DMS53 (cell line): ENCODE measurements around the gene GALNT2.
A peak's percentile ranks its signal among the peaks of the same experiment; 100 is the strongest.

Experiments
- DNase-seq: peaks from one replicate; lab custom pipeline; 2025; lab: John Stamatoyannopoulos, UW

GALNT2 gene

DNA sequence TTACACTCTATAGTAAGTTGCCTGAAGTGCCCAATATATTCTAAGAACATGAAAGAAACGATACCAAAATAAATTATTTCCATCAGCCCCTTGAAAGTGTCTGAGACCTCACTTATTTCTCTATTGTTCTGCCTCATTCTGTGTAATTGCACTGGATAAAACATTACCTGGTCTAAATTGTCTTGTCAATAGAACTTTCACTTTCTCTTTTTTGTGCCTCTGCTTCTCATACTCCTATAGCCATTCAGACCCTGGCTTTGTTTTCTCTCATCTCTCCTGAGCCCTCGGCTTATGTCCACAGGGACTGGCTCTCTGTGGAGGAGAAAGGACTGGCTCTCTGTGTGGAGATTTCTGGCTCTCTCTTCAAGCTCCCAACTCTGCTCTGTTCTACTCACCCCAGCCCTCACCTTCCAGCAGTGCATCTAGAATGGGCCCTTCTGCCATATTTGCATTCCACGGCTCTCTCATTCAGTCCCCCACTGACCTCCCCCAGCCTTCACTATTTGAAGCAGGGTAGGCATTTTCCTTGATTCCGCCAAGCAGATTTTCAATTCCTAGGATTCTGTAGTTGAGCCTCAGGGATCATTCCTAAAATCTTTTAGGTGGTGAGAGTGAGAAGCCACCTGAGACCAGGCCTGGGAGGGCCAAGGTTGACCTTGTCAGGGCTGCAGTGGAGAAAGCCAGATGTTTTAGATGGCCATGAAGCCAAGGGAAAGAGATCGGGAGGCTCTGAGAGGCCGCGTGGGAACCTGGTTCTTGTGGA, 15.9 kb upstream of the GALNT2 start:
- no peak for DNase-seq

DNA sequence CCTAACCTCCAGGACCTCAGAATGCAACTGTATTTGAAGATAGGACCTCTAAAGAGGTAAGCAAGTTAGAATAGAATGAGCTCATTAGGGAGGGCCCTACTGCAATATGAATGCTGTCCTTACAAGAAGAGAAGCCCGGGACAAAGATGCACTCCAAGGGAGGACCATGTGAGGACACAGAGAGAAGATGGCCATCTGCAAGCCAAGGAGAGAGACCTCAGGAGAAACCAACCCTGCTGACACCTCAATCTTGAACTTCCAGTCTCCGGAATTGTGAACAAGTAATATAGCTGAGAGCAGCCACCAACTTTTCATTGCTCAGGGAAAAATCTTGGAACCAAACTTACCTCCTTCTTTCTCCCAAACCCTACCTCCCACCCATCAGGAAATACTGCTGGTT, 15.0 kb upstream of the GALNT2 start:
- DNase-seq = no peak

DNA sequence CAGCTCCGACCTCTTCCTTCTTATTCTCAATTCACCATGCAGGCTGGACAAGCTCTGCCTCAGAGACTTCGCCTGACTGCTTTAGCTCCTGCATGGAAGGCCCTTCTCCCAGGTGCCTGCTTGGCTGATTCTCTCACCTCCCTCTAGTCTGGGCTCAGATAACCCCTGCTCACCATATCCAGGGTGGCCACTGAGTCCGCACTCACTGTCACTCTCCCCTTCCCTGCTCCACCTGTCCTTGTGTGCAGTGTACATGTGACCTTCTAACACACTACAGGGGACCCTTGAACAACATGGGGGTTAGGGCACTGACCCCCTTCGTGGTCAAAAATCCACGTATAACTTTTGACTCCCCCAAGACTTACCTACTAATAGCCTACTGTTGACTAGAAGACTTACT, 14.4 kb upstream of the GALNT2 start:
- DNase-seq = no peak

DNA sequence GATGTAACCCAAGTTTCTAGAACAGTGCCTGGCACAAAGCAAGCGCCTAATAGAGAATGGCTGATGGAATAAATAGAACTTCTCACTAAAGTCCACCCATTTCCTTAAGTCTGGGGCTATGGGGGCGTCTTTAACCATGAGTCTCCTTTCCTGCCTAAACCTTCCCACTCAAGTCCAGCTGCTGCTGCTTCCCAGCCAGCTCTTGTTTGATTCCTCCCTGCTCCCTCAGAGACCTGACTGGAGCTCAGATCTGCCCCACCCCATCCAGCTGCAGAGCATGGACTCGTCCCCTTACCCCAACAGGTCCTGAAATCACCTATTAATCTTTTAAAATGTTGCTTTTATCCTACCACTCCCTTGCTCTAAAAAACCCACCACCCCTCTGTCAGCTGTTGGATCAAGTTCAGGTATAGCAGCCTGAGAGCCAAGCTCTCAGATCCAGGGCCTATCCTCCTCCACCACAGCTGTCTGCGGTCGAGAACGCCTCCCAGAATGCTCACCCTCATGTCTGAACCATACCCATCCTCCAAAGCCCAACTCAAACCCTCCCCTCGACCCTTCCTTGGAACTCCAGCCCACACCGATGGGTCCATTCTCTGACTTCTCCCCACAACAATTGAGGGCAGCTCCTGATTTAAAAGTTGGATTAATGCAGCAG, 12.8 kb upstream of the GALNT2 start:
- no peak for DNase-seq

DNA sequence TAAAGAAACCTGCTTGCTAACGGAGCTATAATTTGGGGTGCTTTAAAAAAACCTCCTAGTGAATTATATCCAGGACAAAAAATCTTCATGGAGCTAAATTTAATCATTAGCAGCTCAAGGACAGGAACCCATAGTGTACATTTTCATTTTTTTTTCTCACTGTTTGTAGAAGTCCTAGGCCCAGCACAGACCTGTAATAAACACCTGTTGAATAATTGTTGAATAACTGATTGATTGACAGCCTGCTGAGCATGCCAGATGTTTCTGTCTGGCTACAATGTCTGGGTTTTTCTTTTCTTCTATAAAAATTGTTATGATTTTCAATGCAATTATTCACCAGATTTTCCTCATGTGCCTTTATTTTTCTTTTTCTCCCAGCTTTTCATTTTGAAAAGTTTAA, 10.9 kb upstream of the GALNT2 start:
- peak; percentile 16 for DNase-seq

DNA sequence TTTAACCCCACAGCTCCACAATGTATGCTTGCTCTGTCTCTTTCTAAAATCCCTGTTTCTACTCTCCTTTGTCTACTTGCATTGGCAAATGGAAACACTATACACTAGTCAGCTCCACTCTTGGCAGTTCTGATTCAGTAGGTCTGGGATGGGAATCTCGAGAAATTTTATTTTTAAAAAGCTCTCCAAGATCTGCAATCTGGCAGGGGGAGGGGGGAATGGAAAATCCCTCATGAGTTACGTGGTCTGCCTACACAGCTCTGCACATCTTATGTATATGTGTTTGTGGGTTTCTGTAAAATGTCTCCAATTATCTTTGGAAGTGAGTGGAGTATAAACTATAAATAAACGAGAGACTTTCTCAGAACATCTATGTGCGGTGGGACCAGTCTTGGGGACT, 9.9 kb upstream of the GALNT2 start:
- no peak for DNase-seq

DNA sequence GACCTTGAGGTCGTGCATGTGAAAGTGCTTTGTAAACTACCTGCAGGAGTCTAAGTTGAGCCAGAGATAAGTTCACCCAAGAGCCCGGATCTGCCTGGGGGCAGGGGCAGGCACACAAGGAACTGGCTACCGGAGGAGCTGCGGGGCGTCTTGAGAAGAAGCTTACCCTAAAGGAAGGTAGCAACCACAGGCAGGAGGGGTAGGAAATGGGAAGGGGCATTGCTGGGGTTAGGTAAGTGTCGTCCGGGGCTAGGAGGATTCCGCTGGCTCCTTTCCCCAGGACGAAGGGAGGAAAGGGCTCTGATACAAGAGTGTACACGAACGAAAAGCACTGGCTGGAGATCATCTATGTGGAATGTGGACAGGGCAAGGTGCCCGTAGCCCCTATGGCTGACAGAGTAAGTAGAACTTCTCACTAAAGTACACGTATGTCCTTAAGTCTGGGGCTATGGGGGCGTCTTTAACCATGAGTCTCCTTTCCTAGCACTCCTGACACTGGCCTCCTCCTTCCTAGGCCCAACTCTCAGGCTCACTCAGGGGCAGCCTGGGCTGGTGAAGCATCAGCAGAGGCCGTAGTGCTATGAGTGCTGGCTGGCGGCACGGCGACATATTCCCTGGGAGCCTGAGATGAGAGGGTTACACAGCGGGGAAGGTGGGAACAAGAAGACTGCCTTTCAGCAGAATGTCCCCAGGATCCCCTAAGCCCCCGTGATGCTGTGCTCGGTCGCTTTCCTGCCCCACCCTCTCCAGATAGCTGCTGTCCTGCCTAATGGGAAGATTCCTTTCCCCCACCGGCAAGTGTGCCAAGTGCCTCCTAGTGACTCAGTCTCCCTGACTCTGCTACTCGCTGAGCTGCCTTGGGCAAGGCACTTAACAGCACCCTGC, 9.1 kb upstream of the GALNT2 start:
- no peak for DNase-seq

DNA sequence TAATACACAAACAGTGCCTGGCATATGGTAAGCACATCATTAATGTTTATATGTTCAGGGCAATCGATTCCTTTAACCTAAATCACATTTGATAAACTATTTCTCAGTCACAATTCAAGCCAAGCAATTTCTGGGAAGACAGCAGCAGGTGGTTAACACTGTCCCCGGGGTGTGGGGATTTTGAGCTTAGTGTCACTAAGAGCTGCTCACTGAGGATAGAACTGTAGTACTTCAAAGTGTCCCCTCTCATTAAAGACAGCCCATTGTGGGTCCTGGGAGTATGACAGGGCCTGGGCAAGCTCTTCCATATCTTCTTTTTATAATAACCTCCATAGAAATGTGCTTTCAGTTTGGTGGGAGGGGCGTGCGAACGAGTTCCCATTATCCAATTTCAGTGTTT, 8.4 kb upstream of the GALNT2 start:
- no peak for DNase-seq

DNA sequence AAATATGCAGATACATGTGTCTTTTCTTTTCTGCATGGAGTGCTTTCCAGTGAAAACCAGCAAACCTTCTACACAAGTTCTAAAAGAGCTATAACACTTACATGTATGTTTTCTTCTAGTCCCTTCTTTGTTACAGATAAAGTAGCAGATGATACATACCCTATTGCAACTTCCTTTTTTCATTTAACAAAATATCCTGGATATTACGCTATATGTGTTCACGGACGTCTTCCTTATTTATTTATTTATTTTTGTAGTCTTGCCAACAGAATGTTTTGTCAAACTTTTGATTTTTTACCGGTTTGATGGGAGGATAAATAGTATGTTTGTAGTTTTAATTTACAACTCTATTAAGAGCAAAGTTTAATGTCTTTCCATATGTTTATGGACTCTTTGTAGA, 5.2 kb upstream of the GALNT2 start:
- no peak for DNase-seq

DNA sequence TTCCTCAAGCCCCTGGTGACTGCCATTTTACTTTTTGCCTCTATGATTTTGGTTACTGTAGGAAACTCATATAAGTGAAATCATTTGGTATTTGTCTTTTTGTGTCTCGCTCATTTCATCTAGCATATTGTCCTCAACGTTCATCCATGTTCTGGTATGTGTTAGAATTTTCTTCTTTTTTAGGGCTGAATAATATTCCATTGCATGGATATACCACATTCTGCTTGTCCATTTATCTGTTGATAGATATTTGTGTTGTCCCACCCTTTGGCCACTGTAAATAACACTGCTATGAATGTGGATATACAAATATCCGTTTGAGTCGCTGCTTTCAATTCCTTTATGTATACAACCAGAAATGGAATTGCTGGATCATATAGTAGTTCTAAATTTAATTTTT, 4.5 kb upstream of the GALNT2 start:
- no peak for DNase-seq

DNA sequence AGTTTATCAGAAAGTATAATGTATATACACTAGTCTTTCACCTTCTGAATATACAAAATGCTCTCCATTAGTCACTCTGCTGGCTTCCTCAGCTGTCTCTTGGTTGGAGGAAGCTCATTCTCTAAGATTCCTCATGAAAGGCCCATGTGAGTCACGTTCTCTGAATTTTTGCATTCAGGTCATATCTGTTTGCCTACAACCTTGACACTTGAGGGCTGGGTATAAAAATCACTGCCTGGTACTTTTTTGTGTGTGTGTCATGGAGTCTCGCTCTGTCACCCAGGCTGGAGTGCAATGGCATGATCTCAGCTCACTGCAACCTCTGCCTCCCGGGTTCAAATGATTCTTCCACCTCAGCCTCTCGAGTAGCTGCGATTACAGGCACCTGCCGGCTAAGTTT, 2.8 kb upstream of the GALNT2 start:
- no peak for DNase-seq

DNA sequence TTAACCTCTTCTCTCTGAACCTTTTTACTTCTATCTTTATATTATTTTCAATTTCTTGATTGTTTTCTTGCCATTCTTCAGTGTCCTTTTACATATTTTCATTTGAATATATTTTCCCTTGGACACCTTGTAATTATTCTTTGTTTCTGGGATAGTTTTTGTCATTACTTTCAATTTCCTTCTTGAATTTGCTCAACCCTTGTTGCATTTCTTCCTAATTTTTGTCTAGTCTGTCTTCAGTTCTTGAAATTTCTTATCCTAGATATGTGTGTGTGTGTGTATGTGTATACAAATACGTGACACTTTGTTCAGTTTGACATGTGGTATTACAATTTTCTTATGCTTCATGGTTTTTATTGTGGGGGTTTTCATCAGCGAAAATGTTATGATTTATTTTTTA, 1.9 kb upstream of the GALNT2 start:
- no peak for DNase-seq

DNA sequence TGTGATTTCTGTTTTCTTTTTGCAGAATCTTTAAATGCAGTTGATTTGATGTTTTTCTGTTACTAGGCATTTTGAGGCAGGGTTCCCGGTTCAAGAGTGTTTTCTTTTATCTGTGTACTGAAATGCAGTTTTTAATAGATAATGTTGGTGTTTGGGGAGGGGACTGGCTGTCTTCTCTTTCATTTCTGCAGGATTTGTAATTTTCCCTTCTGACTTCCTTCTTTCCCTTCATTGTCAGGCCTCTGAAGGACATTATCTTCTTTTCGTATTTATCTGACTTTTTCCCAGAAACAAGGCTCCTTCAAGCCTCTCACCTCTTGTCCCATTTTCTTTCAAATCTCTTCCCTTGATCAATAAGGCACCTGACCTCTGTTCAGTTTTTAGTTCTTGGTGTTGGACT, 1.5 kb upstream of the GALNT2 start:
- no peak for DNase-seq

DNA sequence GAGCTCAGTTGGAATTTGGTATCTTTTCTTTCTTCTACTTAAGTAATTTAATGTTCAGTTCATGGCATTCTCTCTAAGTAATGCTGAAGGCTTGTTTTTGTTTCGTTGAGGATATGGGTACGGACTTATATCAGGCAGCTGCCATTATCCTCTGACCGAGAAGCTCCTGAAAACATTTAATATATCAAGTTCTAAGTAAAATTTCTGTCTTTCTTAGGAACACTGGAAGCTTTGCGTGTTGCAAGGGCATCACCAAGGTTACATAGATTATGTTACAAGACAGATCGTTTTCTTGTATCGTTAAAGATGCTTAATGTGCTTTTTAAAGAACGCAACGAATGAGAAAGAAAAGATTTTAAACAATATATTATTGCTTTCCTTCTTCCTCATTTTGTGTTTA, 1.0 kb upstream of the GALNT2 start:
- DNase-seq = peak; percentile 45

DNA sequence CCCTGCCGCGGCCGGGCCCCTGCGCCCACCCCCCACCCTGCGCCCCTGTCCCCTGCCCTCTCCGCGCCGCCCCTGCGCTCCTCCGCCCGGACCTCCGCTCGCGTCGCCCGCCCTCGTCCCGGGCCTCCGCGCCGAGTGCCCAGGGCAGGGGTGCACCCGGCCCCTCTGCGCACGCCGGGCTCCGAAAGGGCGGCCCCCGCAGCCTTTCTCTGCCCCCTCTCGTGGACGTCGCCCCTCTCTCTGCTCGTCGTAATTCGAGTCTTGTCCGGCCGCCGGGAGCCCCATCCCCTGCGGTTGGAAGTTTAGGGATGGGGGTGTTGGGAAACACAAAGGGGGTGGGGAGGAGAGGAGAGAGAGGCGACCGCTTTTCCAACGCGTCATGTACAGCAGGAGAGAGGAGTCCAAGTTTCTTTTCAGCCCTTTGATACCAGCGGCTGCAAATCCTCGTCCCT, 407 bp downstream of the GALNT2 start:
- peak; percentile 62 for DNase-seq

DNA sequence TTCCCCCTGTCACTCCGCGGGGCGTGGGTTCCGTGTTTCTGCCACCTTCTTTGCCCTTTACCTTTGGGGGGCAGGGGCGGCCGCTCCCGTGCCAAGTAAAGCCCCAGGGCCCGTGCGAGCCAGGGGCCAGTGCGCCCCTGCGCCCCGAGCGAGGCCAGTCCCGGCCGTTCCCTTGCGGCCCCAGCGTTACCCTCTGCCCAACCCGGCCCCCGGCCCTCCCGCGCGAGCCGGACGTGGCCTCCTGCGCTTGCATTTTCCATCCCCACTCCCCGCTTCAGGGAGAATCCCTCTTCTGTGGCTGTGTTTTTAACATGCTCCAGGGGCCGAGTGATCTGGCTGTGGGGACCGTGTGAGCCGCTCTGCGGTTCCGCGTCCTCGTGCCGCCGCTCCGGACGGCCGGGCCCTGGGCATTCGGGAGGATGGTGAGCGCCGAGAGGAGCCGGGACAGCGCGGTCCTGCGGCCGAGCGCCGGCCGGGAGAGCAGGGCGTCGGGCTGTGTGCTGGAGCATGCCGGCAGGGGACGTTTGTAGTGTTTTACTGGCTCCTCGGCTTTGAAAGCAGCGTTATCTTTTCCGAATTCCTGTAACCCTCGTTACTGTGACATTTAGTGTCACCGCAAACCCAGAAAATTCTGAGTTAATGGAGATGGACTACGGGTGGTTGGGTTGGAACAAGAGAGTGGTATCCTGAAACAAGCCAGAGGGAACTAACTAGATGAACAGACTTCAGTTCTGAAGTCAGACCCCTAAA, 1.0 kb downstream of the GALNT2 start:
- DNase-seq = peak; percentile 62

DNA sequence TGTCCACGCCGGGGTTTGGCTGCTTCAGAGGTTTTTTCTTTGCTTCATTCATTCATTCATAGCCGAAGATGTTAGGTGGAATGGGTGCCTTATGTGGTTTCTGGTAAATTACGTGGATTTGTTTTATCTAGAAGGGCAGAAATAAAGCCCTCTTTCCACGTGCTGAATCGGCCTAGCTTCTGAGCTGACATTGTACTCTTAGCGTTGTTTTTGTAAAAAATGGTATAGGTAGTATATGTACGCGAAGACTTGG, 1.5 kb downstream of the GALNT2 start:
- no peak for DNase-seq

DNA sequence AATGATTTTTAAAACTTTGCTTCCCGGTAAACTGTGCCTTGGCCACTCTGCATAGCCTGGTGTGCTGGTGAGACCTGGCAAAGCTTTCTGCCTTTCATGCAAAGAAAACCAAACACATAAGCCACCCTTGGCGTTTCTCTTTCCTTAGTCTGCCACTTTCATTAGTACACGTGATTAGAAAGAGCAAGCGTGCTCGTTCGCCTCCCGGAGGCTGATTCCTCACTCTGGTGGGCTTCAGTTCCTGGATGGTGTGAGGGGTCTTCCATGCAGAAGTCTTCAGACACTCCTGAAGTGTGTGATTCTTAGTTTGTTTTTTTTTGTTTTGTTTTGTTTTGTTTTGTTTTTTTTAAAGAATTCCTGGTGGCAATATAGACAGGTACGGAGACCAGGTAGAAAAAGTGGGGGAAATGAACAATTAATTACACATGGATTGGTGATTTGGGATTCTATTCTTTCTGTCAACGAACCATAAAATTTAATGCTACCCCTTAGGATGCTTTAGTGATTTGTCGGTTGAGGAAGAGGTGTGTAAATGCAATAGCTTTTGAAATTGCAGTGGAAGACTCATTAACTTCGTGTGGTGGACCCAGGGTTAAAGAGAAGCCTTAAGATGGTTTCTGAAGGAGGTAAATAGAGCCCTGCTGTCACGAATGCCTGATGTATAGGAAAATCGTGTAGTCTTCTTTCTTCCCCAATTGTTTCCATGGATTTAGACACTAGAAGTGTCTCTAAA, 2.1 kb downstream of the GALNT2 start:
- no peak for DNase-seq

DNA sequence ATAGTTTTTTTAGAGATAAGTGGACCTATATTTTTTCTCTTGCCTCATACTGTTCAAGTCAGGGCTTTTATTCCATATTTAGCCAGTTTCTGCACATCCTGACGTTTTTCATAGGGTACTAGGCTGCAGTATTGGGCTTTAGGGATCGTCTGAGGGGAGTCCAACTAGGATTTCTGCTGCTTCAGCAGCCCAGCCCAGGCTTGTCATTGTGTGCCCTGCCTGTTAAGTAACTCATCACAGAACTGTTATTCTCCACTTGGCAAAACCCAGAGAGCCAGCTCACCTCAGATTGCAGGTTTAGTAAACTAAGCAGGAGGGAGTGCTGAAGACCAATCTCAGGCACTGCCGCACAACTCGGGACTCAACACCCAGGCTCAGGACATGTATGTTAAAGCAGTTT, 2.8 kb downstream of the GALNT2 start:
- no peak for DNase-seq

DNA sequence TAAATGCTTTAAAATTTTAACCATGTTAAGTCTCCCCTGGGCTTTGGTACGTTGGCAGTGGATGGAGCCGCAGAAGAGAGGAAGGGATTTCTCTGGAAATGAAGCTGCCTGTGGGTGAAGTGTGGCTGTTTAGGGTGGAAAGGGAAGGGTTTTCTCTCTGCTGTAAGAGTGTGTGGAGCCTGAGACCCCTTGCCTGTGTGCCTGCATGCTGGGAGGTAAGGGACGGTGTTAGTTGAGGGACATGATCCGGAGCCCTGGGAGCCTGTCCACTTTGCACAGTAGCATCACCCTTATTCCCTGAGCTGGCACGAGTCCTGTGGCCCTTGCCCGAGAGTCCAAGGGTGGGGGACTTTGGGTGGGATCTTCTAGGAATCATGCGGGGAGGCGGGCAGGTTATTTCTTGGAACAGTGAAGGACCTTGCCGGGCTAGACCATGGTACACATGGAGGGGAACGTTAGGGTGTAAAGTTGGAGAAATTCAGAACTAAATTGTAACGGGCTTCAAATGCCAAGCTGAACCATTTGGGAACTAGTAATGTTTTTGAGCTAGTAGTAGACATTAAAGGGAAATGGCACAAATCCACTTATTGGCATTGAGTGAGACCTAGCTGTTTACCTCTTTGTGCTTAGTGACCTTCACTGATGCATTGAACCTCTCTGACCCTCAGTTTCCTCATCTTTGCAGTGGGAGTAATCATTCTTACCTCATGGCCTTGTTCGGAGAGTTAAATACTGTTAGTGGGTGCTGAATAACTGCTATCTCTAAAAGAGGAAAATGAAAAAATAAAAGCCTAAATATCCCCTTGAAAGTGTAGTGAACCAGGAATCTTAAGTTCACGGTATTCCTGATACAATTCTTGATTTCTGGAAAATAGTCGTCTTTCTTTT, 3.5 kb downstream of the GALNT2 start:
- DNase-seq = no peak

DNA sequence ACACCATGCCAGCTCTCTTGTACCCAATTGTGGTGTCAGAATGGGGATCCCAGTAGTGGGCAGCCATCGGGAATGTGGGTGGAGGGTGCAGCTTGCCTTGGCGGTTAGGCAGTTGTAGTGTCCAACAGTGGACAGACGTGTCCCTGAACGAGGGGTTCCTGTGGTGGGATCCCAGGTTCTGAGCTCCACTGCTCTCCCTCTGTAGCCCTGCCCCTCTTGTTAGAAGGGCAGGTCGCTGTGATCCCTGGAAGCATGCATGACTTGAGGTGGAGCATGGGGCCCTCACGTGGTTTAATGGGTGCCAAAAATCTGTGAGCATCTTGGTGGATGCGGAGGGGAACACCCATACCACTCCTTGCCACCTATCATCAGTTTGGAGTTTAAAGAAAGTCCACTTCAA, 4.3 kb downstream of the GALNT2 start:
- DNase-seq = no peak
